HG02678 (cell line): ENCODE data around the gene PLS1.
"Not testable (repeated sequence)": the region's sequence is repeated elsewhere in the genome, so short reads cannot be mapped to it uniquely, and the experiment has no call there.

Source experiments
- ATAC-seq: cut with Tn5 transposase; IDR thresholded peaks from one replicate; pipeline ENCODE4 v1.9.1; 2021; ENCODE audit warnings: mild to moderate bottlenecking, moderate library complexity; ENCODE audit not compliant: unreplicated experiment

PLS1 gene, protein sequence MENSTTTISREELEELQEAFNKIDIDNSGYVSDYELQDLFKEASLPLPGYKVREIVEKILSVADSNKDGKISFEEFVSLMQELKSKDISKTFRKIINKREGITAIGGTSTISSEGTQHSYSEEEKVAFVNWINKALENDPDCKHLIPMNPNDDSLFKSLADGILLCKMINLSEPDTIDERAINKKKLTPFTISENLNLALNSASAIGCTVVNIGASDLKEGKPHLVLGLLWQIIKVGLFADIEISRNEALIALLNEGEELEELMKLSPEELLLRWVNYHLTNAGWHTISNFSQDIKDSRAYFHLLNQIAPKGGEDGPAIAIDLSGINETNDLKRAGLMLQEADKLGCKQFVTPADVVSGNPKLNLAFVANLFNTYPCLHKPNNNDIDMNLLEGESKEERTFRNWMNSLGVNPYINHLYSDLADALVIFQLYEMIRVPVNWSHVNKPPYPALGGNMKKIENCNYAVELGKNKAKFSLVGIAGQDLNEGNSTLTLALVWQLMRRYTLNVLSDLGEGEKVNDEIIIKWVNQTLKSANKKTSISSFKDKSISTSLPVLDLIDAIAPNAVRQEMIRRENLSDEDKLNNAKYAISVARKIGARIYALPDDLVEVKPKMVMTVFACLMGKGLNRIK

DNA sequence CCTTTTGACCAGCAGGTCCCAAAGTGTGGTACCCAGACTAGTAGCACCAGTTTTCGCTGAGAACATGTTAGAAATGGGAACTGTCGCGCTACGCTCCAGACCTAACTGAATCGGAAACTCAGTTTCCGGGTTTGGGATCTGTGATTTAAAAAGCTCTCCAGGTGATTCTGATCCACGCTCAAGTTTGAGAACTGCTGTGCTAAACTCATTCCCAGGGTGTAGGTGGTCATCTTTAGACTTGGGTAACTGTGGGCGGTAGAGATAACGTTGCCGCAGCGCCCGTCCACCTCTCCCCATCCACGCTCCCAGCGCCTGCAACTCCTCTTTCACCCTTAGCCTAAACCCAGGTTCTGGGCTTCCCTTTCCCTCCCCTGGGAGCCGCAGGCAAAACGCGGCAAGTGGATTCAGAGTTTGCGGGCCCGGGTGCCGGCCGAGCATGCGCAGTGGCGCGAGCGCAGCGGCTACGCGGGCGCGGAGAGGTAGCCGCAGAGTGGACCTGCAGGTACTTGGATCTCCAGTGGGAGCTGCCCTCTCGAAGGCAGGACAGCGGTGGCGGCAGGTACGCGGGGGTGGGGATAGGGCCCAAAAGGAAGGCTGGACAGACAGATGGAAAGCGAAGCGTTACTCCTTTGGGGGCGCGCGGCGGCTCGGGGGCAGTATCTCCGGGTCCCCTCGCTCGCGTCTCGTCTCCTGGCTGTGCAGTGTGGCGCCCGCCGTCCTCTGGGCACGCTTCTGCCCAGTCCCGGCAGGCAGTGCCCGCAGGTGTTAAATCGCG is at the start of gene PLS1:
TSS of gene PLS1 (plus strand) at position 443 of the 775 bp plus-strand sequence. CDS start 67,845 bp downstream, outside the sequence.
- peak; percentile 88 for ATAC-seq

DNA sequence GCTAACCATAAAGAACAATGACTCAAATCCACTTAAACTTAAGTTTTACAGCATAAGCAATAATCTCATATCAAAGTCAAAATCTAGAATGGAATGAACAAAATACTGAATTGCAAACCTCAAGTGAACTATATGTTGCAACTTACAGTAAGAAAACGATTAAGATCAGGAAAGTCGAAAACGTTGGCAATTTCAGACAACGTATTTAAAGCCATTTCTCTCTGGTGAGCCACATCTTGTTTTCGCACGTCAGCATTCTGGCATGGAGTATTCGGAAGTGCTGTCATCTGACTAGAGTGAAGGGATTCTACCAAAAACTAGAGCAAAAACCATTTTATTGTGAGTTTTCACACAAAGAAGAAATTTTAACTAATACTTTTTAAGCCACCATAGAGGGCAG is 46.2 kb upstream of the PLS1 start:
- no peak for ATAC-seq

DNA sequence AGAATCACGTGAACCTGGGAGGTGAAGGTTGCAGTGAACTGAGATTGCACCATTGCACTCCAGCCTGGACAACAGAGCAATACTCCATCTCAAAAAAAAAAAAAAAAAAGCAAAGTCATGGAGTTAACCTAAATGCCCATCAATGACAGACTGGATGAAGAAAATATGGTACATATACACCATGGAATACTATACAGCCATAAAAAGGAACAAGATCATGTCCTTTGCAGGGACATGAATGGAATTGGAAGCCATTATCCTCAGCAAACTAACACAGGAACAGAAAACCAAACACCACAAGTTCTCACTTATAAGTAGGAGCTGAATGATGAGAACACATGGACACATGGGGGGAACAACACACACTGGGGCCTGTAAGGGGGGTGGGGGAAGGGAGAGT is 43.6 kb upstream of the PLS1 start:
- not testable (repeated sequence) for ATAC-seq

DNA sequence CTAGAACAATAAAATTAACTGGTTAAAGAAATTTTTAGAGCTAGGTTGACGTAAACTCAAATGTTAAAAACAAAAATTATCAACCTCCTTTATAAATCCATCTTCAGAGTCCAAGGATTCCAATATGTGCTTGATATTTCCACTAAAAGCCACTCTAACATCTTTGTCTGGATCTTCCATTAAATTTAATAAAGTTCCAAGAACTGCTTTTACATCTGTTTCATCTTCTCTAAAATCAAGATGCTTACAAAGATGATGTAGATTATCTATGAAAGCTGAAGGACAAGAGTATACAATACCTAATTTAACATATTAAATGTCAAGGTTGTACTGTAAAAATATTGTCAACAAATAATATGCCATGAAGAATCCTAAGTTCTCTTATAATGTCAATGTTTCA is 42.5 kb upstream of the PLS1 start:
- no peak for ATAC-seq

DNA sequence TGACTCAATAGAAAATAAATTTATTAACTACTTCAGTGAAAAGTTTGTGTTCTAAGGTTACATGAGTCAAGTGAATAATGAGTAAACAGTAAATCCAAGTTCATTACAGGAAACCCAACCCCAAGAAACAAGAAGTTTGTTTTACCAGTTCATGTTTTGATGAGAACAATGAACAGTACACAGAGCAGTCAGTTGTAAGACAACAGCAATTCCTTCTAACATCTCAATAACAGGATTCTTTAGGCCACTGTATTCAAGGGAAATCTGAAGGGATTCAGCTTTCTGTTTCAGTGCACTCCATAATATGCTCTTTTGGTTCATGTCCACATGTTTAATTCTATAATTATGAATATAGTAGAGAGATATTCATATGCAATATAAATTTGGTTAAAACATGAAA is 36.1 kb upstream of the PLS1 start:
- ATAC-seq = no peak

DNA sequence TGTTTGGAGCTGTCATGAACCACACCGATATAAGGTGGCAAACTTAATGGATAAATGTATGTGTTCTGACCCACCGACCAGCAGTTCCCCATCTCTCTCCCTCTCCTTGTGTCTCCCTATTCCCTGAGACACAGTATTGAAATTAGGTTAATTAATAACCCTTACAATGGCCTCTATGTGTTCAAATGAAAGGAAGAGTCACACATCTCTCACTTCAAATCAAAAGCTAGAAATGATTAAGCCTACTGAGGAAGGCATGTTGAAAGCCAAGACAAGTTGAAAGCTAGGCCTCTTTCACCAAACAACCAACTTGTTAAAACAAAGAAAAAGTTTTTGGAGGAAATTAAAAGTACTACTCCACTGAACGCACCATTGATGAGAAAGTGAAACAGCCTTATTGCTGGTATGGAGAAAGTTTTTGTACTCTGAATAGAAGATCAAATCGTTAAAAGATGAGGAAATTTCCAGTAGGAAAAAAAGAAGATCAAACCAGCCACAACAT is 32.6 kb upstream of the PLS1 start:
- no peak for ATAC-seq

DNA sequence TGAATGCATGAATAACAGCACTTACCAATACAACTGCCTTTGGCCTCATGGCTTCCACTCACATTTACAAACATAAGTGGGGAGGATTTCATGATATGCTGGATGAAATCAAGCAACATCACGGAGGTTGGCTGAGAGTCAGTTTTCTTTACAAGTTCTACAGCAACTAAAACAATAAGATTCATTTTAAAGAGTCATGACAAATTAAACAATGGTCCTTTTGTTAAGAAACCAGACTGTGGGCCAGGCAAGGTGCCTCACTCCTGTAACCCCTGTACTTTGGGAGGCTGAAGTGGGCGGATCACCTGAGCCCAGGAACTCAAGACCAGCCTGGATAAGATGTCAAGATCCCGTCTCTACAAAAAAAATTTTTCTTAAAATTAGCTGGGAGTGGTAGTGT is 30.1 kb upstream of the PLS1 start:
- no peak for ATAC-seq

DNA sequence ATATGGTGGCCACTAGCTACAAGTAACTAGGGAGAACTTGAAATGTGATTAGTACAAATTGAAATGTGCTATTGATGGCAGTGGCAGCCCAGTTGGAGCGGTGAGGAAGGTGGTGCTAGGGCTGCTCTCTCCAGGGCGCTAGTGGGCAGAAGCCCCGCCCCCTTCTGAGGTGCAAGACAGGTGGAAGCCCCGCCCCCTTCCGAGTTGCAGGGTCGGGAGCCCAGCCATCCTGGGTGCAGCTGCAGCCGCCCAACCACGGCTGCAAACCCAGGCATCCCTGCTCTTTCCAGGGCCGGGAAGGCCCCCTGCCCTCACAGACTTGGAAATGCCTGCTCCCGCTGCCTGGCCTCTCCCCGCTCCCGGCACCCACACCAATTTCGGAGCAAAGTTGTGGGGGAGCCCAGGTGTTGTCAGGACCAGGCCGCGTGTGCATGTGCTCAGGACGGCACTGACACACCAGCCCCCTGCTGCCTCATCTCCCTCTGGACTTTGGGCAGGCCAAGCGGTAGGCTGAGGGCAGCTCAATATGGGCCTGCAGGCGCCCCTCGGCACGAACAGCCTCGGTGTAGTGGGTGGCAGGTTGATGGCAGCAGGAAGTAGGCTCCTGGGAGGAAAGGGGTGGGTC is 27.7 kb upstream of the PLS1 start:
- ATAC-seq = no peak

DNA sequence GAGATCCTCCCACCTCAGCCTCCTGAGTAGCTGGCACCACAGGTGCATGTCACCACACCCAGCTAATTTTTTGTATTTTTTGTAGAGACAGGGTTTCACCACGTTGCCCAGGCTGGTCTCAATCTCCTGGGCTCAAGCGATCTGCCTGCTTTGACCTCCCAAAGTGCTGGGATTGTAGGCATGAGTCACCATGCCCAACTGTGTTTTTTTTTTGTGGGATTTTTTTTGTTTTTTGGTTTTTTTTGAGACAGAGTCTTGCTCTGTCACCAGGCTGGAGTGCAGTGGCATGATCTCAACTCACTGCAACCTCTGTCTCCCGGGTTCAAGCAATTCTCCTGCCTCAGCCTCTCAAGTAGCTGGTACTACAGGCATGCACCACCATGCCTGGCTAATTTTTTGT is 26.8 kb upstream of the PLS1 start:
- ATAC-seq = not testable (repeated sequence)

DNA sequence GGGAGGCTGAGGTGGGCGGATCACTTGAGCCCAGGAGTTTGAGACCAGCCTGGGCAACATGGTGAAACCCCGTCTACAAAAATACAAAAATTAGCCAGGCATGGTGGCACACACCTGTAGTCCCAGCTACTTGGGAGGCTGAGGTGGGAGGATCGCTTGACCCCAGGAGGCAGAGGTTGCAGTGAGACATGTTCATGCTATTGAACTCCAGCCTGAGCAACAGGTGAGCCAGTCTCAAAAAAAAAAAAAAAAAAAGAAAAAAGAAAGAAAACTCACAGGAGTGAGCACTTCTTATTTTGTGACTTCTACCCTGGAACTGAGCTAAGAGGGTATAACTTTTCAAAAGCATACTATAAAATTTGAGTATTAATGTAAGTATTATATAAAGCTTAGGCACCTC is 22.0 kb upstream of the PLS1 start:
- not testable (repeated sequence) for ATAC-seq

DNA sequence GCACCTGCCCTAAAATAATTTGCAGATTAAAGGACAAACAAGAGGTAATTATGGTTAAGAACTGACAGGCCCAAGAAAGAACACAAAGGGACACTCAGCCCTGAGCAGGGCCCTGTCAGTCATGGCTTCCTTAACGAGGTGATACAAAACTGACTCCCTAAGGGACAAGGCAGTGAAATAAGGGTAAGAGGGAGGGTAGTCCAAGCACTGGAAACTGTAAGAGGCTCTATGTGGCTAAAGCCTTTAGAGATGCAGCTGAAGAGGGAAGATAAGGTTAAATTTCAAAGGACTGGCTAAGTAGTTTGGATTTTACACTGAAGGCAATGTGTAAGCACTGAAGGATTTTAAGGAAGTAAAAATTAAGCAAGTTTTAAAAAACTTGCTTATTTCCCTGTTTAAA is 21.5 kb upstream of the PLS1 start:
- ATAC-seq = no peak

DNA sequence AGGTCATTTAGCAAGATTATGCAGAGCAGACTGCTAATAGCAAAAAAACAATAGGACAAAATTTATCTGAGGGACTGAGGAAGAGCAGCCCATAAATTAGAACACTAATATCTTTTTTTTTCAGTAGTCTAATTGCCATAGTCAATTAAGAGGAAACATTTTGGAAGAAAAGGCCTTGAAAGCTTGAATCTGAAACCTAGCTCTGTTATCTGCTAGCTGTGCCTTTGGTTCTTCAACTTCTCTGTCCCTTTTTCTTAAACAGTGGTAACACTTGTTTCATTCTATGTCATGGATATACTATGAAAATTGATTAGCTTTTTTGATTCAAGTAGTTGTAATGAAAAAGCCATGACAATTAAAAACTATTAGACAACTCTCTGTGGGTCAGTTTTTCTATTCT is 19.4 kb upstream of the PLS1 start:
- ATAC-seq = no peak

DNA sequence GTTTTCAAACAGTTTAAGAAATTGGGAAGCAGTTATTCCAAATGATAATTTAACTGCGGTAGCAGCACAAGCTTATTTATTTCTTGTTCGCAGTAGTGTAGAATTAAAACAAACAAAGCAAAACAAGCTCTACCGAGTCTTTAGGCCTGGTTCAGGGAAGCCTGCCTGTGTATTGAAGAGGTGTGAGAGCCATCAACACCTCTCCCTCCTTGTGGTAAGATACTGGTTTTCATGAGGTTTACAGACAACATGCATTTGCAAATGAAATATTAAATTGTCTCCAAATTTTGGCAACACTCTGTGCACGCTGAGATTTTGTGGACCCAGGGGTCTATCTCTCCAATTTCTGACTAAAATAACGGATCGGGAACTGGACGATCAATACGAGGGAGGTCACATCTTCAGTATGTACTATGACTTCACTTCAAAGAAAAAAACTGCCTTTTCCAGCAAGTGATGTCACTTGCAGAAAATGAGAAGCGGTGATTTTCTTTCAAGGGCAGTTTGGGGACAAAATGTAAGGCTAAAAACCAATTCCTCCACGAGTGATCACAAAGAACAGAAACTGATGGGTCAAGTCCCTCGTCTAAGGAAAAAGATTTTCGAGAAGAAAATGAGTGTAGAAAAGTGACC is 18.4 kb upstream of the PLS1 start:
- ATAC-seq = no peak

DNA sequence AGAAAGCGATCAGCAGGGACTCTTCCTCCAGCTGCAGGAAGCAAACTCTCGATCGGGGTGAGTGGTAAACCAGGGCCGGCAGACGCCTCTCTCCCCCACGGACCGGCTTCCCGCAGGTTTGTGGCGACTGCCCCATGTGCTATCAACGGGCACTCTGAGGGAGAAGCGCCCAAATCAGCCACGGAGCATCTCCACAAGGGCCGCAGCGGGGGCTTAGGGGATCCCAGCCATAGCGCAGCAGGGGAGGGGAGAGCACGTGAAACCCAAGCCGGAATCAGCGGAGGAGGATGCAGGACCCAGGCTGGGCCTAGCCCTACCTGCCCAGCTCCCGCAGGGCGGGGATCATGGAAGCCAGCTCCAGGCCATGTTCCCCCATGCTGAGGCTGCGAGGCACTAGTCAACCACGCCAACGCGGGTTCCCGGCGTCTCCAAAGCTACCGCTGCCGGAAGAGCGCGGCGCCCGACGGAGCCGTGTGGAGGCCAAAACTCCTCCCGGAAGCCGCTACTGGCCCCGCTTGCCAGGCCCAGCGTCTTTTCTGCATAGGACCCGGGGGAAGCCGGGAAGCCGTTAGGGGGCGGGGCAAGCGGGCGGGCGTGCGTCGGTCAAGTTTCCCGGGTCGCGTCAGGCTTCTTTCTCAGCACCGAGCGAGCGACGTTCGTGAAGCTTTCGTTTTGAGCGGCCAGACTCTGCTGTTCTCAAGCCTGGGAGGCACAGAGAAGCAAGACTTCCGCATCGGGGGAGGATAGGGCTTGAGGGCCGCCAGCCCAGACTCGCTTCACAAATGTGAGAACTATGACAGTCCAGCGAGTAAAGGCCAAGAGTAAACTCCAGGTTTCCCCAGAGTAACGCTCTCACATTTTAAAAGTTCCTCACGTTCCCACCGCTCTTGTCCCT is 17.6 kb upstream of the PLS1 start, which contains the start of gene ATR:
TSS of gene ATR (minus strand) at position 405 of the 895 bp plus-strand sequence. CDS start at position 376, 29 bp downstream.
- ATAC-seq = peak; percentile 93

DNA sequence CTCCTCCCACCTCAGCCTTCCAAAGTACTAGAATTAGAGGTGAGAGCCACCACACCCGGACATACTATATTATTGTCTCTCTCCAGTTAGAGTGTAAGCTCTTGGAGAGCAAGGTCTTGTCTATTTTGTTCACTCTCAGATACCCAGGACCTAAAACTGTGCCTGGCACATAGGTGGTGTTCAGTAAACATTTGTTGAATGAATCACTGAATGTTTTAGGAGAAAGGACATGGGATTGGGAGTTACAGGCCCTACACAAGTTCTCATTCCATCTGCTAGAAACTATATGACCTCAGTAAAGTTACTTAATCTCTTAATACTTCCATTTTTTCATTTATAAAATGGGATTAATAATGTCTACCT is 16.2 kb upstream of the PLS1 start:
- ATAC-seq = no peak

DNA sequence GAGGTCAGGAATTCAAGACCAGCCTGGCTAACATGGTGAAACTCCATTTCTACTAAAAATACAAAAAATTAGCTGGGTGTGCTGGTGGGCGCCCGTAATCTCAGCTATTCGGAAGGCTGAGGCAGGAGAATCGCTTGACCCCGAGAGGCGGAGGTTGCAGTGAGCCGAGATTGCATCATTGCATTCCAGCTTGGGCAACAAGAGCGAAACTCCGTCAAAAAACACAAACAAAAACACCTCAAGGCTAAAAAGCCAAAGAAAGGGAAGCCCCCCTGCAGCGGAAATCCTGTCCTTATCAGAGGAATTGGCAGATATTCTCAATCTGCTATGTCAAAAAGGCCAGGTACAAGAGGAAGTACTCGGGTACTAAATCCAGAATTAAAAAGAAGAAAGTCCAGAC is 15.1 kb upstream of the PLS1 start:
- not testable (repeated sequence) for ATAC-seq

DNA sequence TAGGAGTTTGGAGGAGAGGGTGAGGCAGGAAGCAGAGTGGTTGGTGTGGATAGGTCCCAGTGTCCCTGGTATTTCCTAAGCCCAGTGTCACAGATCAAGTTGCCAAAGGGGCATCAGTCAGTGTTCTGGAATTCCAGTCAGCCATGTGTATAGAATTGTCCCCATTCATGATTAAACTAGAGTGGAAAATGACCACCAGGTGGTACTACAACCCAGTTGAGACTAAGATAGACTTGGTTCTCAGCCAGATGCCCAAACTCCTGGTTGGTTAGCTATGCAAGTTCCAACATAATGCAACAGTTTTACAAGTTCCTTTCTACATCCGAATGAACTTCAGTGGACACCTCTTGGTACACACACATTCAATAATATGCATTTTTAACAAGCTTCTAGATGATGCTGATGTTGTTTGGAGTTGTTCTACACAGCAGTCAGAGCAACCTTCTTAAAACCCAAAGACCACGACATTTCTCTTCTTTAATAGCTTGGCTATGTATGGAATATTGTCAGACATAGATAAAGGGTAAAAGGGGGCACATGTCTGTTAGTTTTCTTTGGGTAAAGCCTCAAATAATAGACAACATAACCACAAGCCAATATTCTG is 9.3 kb upstream of the PLS1 start:
- peak; percentile 67 for ATAC-seq

DNA sequence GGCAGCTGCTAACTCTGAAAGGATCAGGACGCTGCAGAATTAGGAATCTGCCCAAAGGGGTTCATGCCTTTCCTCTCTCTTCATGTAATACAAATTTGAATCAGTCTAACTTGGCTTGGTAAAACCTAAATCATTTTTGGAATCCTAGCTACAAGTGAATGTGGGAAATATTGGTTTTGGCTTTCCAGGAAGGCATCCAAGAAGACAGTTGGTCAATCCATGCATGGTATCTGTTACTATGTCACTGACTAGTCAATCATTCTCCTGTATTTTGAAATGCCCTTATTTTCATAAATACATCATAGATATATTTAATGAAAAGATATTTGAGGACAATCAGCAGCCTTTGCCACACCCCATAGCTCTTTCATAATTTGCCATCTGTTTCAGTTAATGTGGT is 7.5 kb upstream of the PLS1 start:
- ATAC-seq = no peak

DNA sequence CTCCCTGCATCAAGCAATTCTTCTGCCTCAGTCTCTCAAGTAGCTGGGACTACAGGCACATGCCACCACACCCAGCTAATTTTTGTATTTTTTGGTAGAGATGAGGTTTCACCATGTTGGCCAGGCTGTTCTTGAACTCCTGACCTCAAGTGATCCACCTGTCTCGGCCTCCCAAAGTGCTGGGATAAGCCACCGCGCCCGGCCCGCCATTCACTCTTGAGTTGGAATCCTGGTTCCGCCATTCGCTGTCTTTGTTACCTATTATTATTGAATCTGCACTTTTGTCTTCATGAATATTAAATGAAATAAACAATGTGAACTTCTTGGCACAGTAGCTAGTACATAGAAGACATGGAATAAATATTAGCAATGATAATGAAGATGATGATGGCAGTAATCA is 3.9 kb upstream of the PLS1 start:
- ATAC-seq = not testable (repeated sequence)
